GM21515 (cell line): ENCODE data around the gene NEO1.

Experiments used
- ATAC-seq: cut with Tn5 transposase; IDR thresholded peaks from one replicate; pipeline ENCODE4 v1.9.1; 2021; ENCODE audit not compliant: unreplicated experiment

The NEO1 gene

GRCh38 chr15:73325191-73325861 is 273.1 kb downstream of the NEO1 start:
- no peak for ATAC-seq

GRCh38 chr15:73326157-73326556 is 273.9 kb downstream of the NEO1 start:
- ATAC-seq, result no peak

DNA sequence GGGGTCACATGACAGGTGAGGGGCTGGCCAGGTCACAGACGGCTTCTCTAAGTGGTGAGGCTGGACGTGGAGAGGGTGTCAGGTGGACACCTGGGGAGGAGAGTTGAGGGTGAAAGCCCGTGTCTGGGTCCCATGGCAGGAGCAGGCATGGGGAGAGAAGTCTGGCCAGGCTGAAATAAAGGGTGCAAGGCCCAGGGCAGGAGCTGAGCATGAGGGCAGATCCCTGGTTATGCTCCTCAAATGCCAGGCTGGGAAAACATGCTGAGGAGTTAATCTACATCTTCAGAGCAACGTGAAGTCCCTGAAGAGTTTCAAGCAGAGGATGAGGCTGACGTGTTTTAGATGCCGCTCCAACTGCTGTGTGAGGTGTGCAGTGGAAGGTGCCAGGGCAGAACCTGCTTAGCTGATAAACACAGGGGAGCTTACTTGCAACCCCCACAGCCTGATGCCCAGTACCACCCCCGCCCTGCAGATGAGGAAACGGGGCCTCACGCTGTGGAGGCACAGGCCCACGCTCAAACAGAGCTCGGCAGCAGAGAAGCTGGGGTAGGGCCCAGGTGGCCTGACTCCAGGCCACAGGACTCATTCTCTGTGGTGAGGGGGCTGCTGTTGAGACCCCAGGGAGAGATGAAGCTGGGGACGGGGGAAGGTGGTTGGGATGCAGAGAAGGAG is 276.0 kb downstream of the NEO1 start:
- ATAC-seq, result no peak

- no peak for ATAC-seq
These were observed 276.7 kb downstream of the NEO1 start for GRCh38 chr15:73328981-73329380.

- no peak for ATAC-seq
These were observed 277.4 kb downstream of the NEO1 start for GRCh38 chr15:73329501-73330200.

DNA sequence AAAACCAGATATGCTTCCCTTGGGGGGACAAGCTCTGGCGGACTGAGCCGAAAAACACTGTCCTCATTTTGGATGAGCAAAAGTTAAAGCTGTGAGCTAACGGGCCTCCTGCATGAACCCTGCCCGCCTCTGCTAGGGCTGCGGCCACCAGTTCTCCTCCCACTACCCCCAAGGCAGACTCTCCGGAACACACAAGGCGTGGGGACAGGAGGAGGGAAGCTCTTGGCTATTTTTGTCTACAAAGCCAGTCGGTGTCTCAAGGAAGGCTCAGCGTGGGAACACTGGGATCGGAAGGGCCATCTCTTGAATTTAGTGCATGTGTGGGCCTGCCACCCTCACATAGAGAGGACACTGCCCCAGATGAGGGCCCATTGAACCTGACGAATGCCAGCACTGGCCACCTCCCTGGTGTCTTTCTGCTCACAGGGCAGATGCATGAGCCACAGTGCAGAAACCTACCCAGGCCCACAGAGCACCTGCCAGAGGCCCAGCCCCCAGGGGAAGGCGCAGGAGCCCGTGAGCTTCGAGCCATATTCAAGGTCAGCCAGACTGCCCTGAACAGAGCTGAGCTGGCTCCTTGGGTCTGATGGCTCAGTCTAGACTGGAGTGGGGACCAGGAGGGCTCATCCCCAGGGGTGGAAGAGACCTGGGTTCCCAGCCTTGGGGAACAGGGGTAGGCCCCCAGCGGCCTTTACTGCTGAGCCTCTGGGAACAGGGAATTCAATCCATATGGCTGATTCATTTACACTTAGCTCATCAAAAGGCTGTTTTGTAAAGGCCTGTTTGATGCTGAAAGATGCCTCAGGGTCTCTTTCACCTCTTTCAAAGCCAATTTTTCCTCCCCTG is 278.2 kb downstream of the NEO1 start:
- no peak for ATAC-seq

DNA sequence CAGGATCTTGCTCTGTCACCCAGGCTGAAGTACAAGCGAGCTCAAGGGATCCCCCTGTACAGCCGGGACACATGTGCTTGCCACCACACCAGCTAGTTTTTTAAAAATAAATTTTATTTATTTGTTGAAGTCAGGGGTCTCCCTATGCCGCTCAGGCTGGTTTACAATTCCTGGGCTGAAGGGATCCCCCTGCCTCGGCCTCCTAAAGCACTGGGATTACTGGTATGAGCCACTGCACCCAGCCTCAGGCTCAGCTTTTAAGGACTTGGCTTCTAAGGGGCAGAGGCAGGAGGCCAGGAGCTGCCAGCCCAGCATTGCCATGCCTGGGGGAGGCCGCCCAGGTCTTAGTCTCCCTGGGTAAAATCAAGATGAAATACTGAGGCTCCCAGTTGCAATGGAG is 279.2 kb downstream of the NEO1 start:
- ATAC-seq, result no peak

DNA sequence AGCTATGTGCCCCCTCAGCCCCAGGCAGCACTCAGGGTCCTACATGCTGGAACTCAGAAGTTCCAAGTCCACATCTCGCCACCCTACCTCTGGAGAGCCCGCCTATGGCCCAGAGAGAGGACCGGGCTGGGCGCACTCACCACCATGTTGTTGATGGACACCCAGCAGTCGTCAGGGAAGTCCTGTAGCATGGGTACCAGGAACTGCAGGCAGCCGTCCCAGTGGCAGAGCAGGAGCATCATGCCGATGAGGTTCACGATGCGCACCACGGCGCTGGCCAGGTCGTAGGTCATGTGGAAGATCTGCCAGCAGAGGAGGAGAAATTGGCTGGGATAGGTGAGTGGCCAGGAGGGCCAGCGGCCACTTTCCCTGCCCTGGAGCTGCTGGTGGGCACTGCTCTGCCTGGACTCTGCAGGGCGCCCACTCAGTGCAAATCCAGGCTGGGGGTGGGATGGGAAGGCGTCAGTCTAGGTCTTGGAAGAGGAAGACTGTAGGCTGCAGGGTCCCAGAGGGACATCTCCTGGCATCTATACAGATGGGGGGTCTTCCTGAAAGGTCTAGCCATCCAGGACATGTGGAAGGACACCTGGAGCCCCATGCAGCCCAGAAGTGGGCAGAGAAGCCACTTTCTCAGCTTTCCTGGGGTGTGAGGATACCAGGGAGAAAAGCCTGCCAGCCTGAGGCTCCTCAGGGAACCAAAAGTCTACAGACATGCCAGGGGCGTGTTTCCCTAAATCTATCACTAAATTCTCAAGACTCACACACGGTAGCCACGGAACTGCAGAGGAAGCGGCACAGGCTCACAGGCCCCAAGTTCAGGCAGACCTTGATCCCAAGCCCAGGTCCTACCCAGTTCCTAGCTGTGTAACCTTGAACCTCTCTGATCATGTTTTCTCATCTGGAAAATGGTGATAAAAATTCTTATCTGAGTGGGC is 280.0 kb downstream of the NEO1 start:
- ATAC-seq, result no peak

DNA sequence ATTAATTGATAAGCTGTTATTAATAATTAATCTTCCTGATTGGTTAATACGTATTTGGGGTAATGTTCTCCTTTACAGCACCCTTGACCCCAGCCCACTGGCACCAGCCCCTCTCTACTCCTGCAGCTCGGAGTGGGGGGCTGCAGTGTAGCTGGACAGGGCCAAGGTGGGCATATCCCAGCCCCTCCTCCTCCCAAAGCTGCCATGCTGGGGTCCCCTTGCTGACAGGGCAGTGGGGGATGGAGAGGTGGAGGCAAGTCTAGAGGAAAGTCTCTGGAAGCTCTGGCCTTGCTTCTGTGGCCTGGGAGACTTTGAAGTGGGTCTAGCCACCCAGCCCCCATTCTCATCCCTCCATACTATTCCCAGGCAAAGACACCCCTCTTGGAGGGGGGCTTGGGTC is 280.7 kb downstream of the NEO1 start:
- no peak for ATAC-seq

GRCh38 chr15:73334086-73334485 is 281.8 kb downstream of the NEO1 start:
- ATAC-seq, result no peak

GRCh38 chr15:73335026-73335425 is 282.8 kb downstream of the NEO1 start:
- no peak for ATAC-seq

DNA sequence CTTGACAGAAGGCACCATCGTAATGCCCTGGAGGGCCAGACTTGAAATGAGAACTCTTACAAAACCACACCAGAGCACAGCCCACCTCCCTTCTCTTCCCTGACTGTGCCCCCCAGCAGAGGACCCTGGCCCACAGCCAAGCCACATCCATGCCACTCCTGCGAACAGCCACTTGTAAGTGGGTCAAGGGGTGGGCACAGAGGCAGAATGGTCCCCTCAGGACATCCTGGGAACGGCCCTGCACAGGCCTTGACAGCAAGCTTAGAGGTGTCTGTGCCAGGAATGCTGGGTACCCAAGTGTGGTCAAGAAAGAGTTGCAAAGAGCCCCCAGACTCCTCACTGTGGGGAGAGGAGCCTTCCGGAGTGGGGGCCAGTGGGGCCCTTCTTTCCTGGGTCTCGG is 283.2 kb downstream of the NEO1 start:
- ATAC-seq, result no peak

DNA sequence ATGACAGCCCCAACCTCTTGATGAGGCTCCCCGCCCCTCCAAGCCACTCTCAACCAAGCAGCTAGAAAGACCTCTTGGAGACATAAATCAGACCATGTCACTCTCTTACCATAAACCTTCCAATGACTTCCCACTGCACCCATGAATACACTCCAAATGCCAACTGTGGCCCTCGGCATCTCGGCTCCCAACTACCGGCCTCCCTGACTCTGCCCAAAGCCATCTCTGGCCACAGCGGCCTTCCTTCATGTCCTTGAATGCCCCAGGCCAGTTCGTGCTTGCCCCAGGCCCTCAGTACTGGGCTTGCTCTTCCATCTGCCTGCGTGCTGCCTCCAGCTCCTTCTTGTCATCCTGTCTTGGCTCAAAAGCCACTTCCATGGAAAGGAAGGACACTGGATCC is 284.5 kb downstream of the NEO1 start:
- no peak for ATAC-seq

GRCh38 chr15:73337187-73337586 is 284.9 kb downstream of the NEO1 start:
- no peak for ATAC-seq

GRCh38 chr15:73338058-73338457 is 285.8 kb downstream of the NEO1 start:
- ATAC-seq, result no peak

GRCh38 chr15:73338606-73339374 is 286.5 kb downstream of the NEO1 start:
- ATAC-seq, result no peak

DNA sequence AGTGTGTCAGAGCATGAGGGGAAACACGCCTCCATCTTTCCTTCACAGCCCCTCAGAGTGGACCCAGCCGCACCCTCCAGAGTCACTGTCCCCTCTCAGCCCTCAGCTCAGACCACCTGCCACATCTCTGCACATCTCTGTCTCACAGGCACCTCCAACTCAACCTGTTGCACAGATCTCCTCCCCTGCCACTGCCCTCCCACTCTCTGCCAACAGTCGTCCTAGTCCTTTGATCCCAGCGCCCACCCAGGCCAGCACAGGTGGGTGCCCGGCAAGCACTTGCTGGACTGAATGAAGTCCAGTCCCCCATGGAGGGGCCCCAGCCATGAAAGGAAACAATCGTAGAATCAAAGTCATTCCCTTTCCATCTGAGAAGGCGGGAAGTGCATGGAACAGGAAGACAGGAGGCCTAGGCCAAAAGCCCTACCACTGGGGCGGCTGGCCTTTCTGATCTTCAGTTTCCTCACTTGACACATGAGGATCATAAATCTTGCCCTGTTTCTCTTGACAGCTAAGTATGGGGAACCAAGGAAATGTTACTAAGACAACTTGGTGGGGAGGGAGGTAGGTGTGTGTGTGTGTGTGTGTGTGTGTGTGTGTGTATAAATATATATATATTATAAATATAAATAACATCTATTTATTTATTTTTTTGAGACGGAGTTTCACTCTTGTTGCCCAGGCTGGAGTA is 288.4 kb downstream of the NEO1 start:
- ATAC-seq, result no peak

- no peak for ATAC-seq
These were observed 289.8 kb downstream of the NEO1 start for GRCh38 chr15:73341886-73342600.
